ENCODE results near the gene GTSE1. TPM values are rescaled to one million over a fixed set of nuclear protein-coding genes. Genes with fewer than 3 reads are reported as not detected.

The GTSE1 gene
- total RNA-seq, 1 donor from 2014 or later = 6.3 TPM

DNA sequence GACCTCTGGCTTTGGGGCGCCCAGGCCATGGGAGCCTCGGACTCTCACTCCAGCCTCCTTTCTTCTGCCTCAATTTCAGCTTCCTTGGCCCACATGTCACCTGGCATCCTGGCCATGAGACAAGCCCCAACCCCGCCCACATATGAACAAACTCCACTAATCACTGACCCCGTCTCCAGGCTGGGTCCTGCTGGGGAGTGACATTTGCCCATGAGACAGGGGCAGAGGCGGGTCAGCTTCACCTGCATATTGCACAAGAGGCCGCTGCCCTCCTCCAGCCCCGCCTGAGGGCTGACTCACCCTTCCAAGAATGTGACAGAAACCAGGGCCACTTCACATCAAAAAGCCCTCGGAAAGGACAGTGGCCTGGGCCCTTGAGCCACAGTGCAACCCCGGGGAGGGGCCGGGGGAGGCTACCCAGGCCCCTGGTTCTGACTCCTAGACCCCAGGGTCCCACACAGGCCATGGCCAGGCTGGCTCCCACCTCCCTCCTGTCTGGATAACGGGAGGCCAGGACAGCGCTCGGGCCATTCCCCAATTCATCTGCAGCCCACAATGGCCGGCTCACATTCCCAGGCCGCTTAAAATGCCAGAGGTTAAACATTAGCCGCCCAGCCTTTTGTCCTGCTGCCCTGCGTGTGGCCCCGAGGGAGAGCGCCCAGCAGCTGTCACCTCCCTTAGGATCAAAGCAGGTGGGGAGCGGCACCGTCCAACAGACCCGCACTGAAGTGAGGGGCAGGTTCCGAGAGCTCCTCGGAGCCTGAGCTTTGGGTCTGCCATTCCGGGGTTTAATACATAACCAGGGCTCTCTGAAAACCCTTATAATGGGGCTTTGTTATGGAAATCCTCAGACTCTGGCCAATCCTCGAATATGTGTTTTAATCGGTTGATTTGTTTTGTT is 81.1 kb downstream of the GTSE1 start:
- DNase-seq (ENCODE audit: low read depth in 2 of 2) = no peak

DNA sequence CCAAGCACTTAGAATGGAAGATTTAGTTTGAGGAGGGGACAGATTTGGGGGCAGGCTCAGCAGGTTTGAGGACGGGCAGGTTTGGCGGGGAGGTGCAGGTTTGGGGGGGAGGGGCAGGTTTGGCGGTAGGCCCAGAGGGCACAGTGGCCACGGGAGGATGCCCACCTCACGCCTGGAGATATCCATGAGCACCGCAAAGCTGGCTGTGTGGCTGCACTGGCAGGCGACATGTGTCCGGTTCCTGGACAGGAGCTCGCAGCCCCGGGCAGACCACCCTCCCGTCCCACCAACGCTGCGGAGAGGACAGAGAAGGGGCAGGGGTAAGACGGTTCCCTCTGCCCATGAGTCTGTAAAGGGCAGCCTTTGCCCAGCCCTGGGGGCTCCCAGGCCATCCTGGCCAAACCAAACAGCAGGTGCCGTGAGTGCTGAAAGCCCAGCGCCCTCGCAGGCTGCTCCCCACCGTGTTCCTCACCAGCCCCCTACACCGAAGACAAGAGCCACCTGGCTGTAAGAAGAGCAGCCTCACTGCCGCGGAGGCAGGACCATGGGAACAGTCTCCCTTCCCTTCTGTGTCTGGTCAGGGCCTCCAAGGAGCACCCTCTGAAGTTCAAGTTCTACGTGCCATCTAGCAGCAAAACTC is 81.9 kb downstream of the GTSE1 start:
- DNase-seq (ENCODE audit: low read depth in 2 of 2) = no peak

DNA sequence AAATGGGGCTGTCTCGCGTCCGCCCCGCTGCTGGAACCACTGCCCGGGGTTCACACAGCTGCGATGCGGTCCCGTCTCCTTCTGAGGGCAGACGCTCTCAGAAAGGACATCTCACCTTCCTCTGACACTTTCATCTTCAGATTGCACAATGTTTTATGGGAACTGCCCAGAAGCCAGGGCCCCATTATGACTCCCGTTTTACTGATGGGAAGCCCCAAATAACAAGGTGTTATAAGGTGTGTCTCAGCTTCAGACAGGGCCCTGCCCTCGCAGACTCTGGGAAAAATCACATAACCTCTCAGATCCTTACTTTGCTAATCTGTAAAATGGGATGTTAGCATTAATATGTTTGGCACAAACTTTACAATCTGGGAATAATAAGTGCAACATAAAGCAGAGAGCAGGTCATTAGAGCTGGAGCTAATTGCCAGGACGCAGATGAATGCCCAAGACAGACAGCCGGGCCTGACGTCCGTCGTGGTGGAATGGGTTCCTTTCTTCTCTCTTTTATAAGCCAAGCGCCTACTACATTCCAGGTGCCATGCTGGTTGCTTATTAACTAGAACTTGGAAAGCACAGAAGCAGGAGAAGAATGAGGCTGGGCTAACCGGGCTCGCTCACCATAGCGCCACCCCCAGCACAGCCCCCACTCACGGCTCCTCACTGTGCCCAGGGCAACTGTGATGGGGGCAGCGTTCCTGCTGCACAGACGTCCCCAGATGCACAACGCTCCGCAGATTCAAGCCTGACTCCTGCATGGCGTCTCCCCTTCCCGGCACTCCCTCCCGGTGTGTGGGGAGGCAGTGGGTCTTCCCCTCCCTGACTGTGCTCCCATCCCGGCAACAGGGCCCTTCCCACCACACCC is 82.6 kb downstream of the GTSE1 start:
- DNase-seq (ENCODE audit: low read depth in 2 of 2) = no peak

GRCh38 chr22:46380069-46380468 is 83.4 kb downstream of the GTSE1 start:
- no peak for DNase-seq (ENCODE audit: low read depth in 2 of 2)

Other genes starting within 250 kb of the GTSE1 start
- 6.8 and 7.1 TPM in 2 replicates for gene PPARA, start 146.3 kb upstream of the GTSE1 start, total RNA-seq
- gene CDPF1, start 46.6 kb upstream of the GTSE1 start, total RNA-seq = 8.0 and 11.0 TPM in 2 replicates
- under 0.01 TPM in 1 of 2 replicates, not detected in the other for gene PKDREJ, start 33.5 kb upstream of the GTSE1 start, total RNA-seq
- gene TTC38, start 28.9 kb upstream of the GTSE1 start, total RNA-seq = 19.4 and 27.1 TPM in 2 replicates
- 16.3 and 19.5 TPM in 2 replicates for gene TRMU, start 38.8 kb downstream of the GTSE1 start, total RNA-seq
- gene CELSR1, start 240.8 kb downstream of the GTSE1 start, total RNA-seq = 18.6 and 52.2 TPM in 2 replicates